Loucy (cell line): ENCODE results near the gene XPO5.

Source experiments
- H2AFZ ChIP-seq: fragments of 200-600 bp; sonication (generic); 2 replicates; pipeline ENCODE4 v1.6.0; 2016; ENCODE audit warnings: antibody characterized with exemption, mild to moderate bottlenecking, low read length, moderate library complexity
- H3F3A ChIP-seq: fragments of 200-600 bp; 2 replicates; pipeline ENCODE4 v1.6.0; 2016; ENCODE audit warnings: antibody characterized with exemption, low read depth, mild to moderate bottlenecking
- H3K27me3 ChIP-seq: fragments of 200-600 bp; sonication (generic); 2 replicates; pipeline ENCODE4 v1.6.1; 2014; ENCODE audit warnings: low read length, mild to moderate bottlenecking; ENCODE audit not compliant: insufficient read depth, poor library complexity, severe bottlenecking
- H3K36me3 ChIP-seq: fragments of 200-600 bp; sonication (generic); 2 replicates; pipeline ENCODE4 v1.6.1; 2016; ENCODE audit warnings: low read length; ENCODE audit not compliant: insufficient read depth
- H3K4me1 ChIP-seq: fragments of 200-600 bp; sonication (generic); 2 replicates; pipeline ENCODE4 v1.5.1; 2014; ENCODE audit warnings: low read length, mild to moderate bottlenecking; ENCODE audit not compliant: insufficient read depth, poor library complexity, severe bottlenecking
- H3K4me2 ChIP-seq: fragments of 200-600 bp; sonication (generic); 2 replicates; pipeline ENCODE4 v1.6.0; 2014; ENCODE audit warnings: antibody characterized with exemption, low read length, low read depth, mild to moderate bottlenecking; ENCODE audit not compliant: poor library complexity, severe bottlenecking
- H3K4me3 ChIP-seq: fragments of 200-600 bp; sonication (generic); 2 replicates; pipeline ENCODE4 v1.5.1; 2014; ENCODE audit warnings: low read length, mild to moderate bottlenecking, mixed read lengths; ENCODE audit not compliant: poor library complexity, severe bottlenecking
- H3K79me2 ChIP-seq: fragments of 200-600 bp; sonication (generic); 2 replicates; pipeline ENCODE4 v1.6.1; 2014; ENCODE audit warnings: low read length; ENCODE audit not compliant: insufficient read depth
- H3K9ac ChIP-seq: fragments of 200-600 bp; sonication (generic); 2 replicates; pipeline ENCODE4 v1.6.0; 2014; ENCODE audit warnings: mild to moderate bottlenecking, low read depth, low read length, moderate library complexity; ENCODE audit not compliant: poor library complexity, severe bottlenecking
- H3K9me2 ChIP-seq: fragments of 200-600 bp; sonication (generic); replicated peaks from 2 replicates; pipeline ENCODE4 v1.6.1; 2016; ENCODE audit warnings: low read depth, low read length, mixed read lengths
- H3K9me3 ChIP-seq: fragments of 200-600 bp; sonication (generic); 2 replicates; pipeline ENCODE4 v1.6.1; 2014; ENCODE audit warnings: mild to moderate bottlenecking, antibody characterized with exemption, low read length, low read depth; ENCODE audit not compliant: insufficient read depth
- H4K20me1 ChIP-seq: fragments of 200-600 bp; sonication (generic); 2 replicates; pipeline ENCODE4 v1.6.0; 2014; ENCODE audit warnings: antibody characterized with exemption, low read length, mild to moderate bottlenecking; ENCODE audit not compliant: insufficient read depth, poor library complexity, severe bottlenecking
- CTCF ChIP-seq: fragments of 200-600 bp; sonication (generic); conservative IDR thresholded peaks from 2 replicates; pipeline ENCODE4 v1.5.1; 2014; ENCODE audit warnings: mild to moderate bottlenecking, antibody characterized with exemption, low read length
- EZH2phosphoT487 ChIP-seq: fragments of 200-600 bp; IDR thresholded peaks from 2 replicates; pipeline ENCODE4 v1.6.1; 2018; ENCODE audit warnings: antibody characterized with exemption, mild to moderate bottlenecking, moderate library complexity, borderline replicate concordance

XPO5 gene

GRCh38 chr6:43579171-43579570 is 3.3 kb upstream of the XPO5 start:
- Histone ChIP-seq H4K20me1 (peaks cover 15% of the 10 kb centered on the region), H3F3A (no peaks in the 10 kb centered on the region), H2AFZ (no peak overlapping the region), H3K36me3 (peaks cover 17% of the 10 kb centered on the region; the same call in 1 of the 2 replicates), H3K4me1 (peaks cover 32% of the 10 kb centered on the region), H3K9me2 (no peaks in the 10 kb centered on the region), H3K79me2 (peaks cover 66% of the 10 kb centered on the region), H3K4me3 (peak overlapping the region; percentile 95), H3K27me3 (no peaks in the 10 kb centered on the region), H3K9ac (peak overlapping the region; percentile 33), H3K9me3 (no peaks in the 10 kb centered on the region), H3K4me2 (peak overlapping the region; percentile 76)
- TF ChIP-seq CTCF (no peak), EZH2phosphoT487 (no peak)

GRCh38 chr6:43578748-43579147 is 2.9 kb upstream of the XPO5 start:
- Histone ChIP-seq H3K9ac (peak overlapping the region; percentile 33), H4K20me1 (peaks cover 14% of the 10 kb centered on the region), H3K36me3 (peaks cover 13% of the 10 kb centered on the region; the same call in 1 of the 2 replicates), H3K4me1 (peaks cover 30% of the 10 kb centered on the region), H2AFZ (no peak overlapping the region), H3K9me3 (no peaks in the 10 kb centered on the region), H3K4me3 (peak overlapping the region; percentile 95), H3K27me3 (no peaks in the 10 kb centered on the region), H3K4me2 (peak overlapping the region; percentile 76), H3F3A (no peaks in the 10 kb centered on the region), H3K9me2 (no peaks in the 10 kb centered on the region), H3K79me2 (peaks cover 71% of the 10 kb centered on the region)
- TF ChIP-seq CTCF (no peak), EZH2phosphoT487 (no peak)

GRCh38 chr6:43575105-43575771 is 600 bp downstream of the XPO5 start:
- H4K20me1 ChIP-seq, result peaks cover 14% of the 10 kb centered on the region
- peak overlapping the region; percentile 99 for H3K9ac ChIP-seq

More at GRCh38 chr6:43575105-43575771, 600 bp downstream of the XPO5 start:
- no peaks in the 10 kb centered on the region for H3K9me2 ChIP-seq
- H2AFZ ChIP-seq, result peak overlapping the region; percentile 84
- no peaks in the 10 kb centered on the region for H3K9me3 ChIP-seq
- TF ChIP-seq CTCF (no peak), EZH2phosphoT487 (no peak)
- peak overlapping the region; percentile 82 for H3K4me2 ChIP-seq
- peaks cover 36% of the 10 kb centered on the region for H3K4me1 ChIP-seq
- no peaks in the 10 kb centered on the region for H3F3A ChIP-seq
- no peaks in the 10 kb centered on the region for H3K27me3 ChIP-seq
- H3K79me2 ChIP-seq, result peaks cover 75% of the 10 kb centered on the region
- H3K36me3 ChIP-seq, result peaks cover 25% of the 10 kb centered on the region; the same call in 1 of the 2 replicates
- H3K4me3 ChIP-seq, result peak overlapping the region; percentile 95
